A673 (cell line): ENCODE data around the gene MEGF11.

Source experiments
- EZH2 ChIP-seq: fragments of 200-600 bp; sonication (generic); IDR thresholded peaks from 2 replicates; pipeline ENCODE4 v1.6.1; 2017; ENCODE audit warnings: borderline replicate concordance, low read depth, mild to moderate bottlenecking, mixed read lengths, antibody characterized with exemption, low read length; ENCODE audit not compliant: poor library complexity, severe bottlenecking
- TF ChIP-seq, protein P1 (sequence below): fragments of 300-800, 200-600 bp; sonication (generic); conservative IDR thresholded peaks from 2 replicates; pipeline ENCODE4 v1.5.1; 2017; ENCODE audit warnings: low read depth, mild to moderate bottlenecking, antibody characterized with exemption, low read length, moderate library complexity, mixed read lengths

DNA sequence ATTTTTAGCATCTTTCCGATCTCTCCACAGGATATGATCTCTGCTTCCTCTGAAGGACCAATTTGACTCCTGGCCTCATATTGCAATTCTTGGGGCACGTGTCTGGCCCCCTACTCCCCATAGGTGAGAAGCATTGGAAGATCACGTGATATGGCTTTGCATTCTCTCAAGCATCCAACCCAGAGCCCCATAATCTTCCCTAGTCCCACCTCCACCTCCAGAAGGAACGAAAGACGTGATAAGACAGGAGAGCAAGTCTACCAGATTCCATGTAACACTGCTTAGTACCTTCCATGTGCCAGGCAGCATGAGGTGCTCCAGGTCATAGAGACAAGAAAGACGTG lies 176.3 kb downstream of the MEGF11 start:
- TF ChIP-seq, protein P1, sequence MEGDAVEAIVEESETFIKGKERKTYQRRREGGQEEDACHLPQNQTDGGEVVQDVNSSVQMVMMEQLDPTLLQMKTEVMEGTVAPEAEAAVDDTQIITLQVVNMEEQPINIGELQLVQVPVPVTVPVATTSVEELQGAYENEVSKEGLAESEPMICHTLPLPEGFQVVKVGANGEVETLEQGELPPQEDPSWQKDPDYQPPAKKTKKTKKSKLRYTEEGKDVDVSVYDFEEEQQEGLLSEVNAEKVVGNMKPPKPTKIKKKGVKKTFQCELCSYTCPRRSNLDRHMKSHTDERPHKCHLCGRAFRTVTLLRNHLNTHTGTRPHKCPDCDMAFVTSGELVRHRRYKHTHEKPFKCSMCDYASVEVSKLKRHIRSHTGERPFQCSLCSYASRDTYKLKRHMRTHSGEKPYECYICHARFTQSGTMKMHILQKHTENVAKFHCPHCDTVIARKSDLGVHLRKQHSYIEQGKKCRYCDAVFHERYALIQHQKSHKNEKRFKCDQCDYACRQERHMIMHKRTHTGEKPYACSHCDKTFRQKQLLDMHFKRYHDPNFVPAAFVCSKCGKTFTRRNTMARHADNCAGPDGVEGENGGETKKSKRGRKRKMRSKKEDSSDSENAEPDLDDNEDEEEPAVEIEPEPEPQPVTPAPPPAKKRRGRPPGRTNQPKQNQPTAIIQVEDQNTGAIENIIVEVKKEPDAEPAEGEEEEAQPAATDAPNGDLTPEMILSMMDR = no peak
- TF ChIP-seq EZH2 = no peak
